OCI-LY7 (cell line): ENCODE measurements around the gene FAM181B.

Source experiments
- CTCF ChIP-seq: fragments of 200-600 bp; sonication (generic); conservative IDR thresholded peaks from 2 replicates; pipeline ENCODE4 v1.5.1; 2014; ENCODE audit warnings: mild to moderate bottlenecking, antibody characterized with exemption, low read length, moderate library complexity, mixed read lengths
- EZH2phosphoT487 ChIP-seq: fragments of 200-600 bp; sonication (generic); IDR thresholded peaks from 2 replicates; pipeline ENCODE4 v1.6.1; 2018; ENCODE audit warnings: low read depth, borderline replicate concordance, mild to moderate bottlenecking, mixed run types, antibody characterized with exemption, low read length, moderate library complexity, mixed read lengths

- no peak for TF ChIP-seq CTCF
- TF ChIP-seq EZH2phosphoT487: no peak
Observed at GRCh38 chr11:82756765-82757639, 23.3 kb upstream of the FAM181B start.
